ENCODE results near the gene COA1.

COA1 gene

DNA sequence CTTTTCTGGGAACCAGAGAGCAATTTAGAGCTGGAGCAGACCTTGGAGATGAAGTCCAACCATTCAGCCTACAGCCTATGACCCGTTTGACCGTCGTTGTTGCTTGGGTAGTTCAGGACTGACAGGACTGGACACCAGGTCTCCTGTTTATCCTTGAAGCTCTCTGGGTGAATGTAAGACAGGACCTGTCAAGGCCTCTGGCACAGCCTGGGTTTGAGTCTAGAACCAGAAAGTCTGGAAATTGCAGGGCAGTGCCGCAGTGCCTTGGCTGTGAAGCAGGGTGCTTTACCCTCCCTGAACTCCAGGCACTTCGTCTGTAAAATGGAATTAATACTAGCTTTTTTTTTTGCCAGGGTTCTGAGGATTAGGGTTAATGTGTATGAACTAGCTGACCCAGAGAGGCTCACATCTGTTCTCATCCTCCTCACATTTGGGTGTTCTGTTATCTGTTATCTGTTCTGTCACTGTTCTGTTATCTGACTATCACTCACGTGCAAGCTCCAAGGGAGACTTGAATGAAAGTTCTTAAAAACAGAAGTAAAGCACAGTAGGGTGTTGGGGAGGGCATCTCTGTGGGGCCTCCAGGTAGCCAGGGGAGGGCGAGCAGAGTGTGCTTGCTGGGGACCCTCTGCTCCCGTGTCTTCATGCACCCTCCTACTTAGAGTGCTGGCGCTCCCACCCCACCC, 39.0 kb upstream of the COA1 start:
- H3K27ac ChIP-seq (ENCODE audit: insufficient read depth, low read length, poor library complexity, severe bottlenecking): no peak overlapping the region
- no peaks in the 10 kb centered on the region for H3K9me3 ChIP-seq (ENCODE audit: control insufficient read depth, low read length)
- H3K36me3 ChIP-seq (ENCODE audit: control insufficient read depth, insufficient read depth, low read length): no peaks in the 10 kb centered on the region
- no peaks in the 10 kb centered on the region for H3K27me3 ChIP-seq (replicated peaks; ENCODE audit: control insufficient read depth, insufficient read depth, low read length, poor library complexity, severe bottlenecking)
- peaks cover 3% of the 10 kb centered on the region for H3K4me1 ChIP-seq (ENCODE audit: control insufficient read depth, insufficient read depth, low read length, poor library complexity, severe bottlenecking)
- no peak for DNase-seq
- H3K4me3 ChIP-seq (ENCODE audit: insufficient read depth, low read depth, low read length, poor library complexity, severe bottlenecking): no peak overlapping the region

DNA sequence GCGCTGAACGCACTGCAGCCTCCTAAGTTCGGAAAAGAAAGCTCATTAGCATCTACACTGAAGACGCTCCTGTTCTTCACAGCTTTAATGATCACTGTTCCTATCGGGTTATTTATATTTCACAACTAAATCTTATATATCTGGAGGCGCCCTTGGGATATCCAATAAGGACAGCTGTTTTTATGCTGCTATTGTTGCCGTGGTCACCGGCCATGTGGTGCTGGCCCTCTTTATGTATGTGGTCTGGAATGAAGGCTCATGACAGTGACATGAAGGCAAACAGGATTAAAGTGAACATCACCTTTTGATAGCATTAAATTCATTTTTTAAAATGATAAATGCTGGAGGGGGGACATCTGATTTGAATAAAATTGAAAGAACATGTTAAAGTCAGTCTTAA, 38.0 kb upstream of the COA1 start:
- no peak for DNase-seq
- Histone ChIP-seq H3K36me3 (ENCODE audit: control insufficient read depth, insufficient read depth, low read length) (no peaks in the 10 kb centered on the region), H3K27ac (ENCODE audit: insufficient read depth, low read length, poor library complexity, severe bottlenecking) (no peak overlapping the region), H3K4me1 (ENCODE audit: control insufficient read depth, insufficient read depth, low read length, poor library complexity, severe bottlenecking) (peaks cover 3% of the 10 kb centered on the region), H3K4me3 (ENCODE audit: insufficient read depth, low read depth, low read length, poor library complexity, severe bottlenecking) (no peak overlapping the region), H3K9me3 (ENCODE audit: control insufficient read depth, low read length) (no peaks in the 10 kb centered on the region), H3K27me3 (replicated peaks; ENCODE audit: control insufficient read depth, insufficient read depth, low read length, poor library complexity, severe bottlenecking) (no peaks in the 10 kb centered on the region)

DNA sequence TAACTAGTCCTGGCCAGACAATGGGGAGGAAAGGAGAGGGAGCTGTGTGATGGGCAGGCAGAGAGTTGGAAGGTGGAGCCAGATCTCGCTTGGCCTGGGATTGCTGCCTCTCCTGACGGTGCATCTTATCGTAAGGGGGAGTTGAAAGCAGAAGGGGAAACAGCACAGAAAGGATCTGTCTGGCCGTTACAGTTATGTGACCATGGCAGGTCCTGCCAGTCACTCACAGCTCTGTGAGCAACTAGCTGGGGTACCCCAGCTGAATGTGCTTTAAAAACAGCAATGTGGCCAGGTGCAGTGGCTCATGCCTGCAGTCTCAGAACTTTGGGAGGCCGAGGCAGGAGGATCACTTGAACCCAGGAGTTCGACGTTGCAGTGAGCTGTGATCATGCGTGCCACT, 37.2 kb upstream of the COA1 start:
- Histone ChIP-seq H3K4me1 (ENCODE audit: control insufficient read depth, insufficient read depth, low read length, poor library complexity, severe bottlenecking) (peaks cover 3% of the 10 kb centered on the region), H3K4me3 (ENCODE audit: insufficient read depth, low read depth, low read length, poor library complexity, severe bottlenecking) (no peak overlapping the region), H3K27me3 (replicated peaks; ENCODE audit: control insufficient read depth, insufficient read depth, low read length, poor library complexity, severe bottlenecking) (no peaks in the 10 kb centered on the region), H3K27ac (ENCODE audit: insufficient read depth, low read length, poor library complexity, severe bottlenecking) (no peak overlapping the region), H3K36me3 (ENCODE audit: control insufficient read depth, insufficient read depth, low read length) (no peaks in the 10 kb centered on the region), H3K9me3 (ENCODE audit: control insufficient read depth, low read length) (no peaks in the 10 kb centered on the region)
- no peak for DNase-seq

DNA sequence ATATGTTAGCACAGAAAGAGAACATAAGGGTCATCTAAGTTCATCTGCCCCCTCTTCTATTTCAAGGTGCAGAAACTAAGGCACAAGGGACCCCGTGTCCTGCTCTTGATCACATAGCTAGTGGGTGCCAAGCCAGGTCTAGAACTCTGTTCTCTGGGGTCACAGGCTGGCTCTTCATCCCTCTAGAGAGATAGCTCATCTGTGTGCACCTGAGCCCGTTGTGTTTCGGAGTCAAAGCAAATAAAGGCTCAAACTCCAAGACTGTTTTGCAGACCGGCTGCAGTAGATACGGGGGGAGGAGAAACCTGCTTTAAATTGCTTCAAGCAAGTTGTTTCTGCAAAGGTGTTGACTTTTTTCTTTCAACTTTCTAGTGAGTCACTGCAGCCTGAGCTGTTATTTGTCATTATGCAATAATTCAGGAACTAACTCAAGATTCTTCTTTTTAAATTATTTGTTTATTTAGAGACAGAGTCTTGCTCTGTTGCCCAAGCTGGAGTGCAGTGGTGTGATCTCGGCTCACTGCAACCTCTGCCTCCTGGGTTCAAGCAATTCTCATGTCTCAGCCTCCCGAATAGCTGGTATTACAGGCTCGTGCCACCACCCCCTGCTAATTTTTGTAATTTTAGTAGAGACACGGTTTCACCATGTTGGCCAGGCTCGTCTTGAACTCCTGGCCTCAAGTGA, 35.6 kb upstream of the COA1 start:
- no peak overlapping the region for H3K4me3 ChIP-seq (ENCODE audit: insufficient read depth, low read depth, low read length, poor library complexity, severe bottlenecking)
- no peaks in the 10 kb centered on the region for H3K36me3 ChIP-seq (ENCODE audit: control insufficient read depth, insufficient read depth, low read length)
- no peaks in the 10 kb centered on the region for H3K9me3 ChIP-seq (ENCODE audit: control insufficient read depth, low read length)
- DNase-seq: no peak
- H3K4me1 ChIP-seq (ENCODE audit: control insufficient read depth, insufficient read depth, low read length, poor library complexity, severe bottlenecking): peaks cover 3% of the 10 kb centered on the region
- no peak overlapping the region for H3K27ac ChIP-seq (ENCODE audit: insufficient read depth, low read length, poor library complexity, severe bottlenecking)
- H3K27me3 ChIP-seq (replicated peaks; ENCODE audit: control insufficient read depth, insufficient read depth, low read length, poor library complexity, severe bottlenecking): no peaks in the 10 kb centered on the region

DNA sequence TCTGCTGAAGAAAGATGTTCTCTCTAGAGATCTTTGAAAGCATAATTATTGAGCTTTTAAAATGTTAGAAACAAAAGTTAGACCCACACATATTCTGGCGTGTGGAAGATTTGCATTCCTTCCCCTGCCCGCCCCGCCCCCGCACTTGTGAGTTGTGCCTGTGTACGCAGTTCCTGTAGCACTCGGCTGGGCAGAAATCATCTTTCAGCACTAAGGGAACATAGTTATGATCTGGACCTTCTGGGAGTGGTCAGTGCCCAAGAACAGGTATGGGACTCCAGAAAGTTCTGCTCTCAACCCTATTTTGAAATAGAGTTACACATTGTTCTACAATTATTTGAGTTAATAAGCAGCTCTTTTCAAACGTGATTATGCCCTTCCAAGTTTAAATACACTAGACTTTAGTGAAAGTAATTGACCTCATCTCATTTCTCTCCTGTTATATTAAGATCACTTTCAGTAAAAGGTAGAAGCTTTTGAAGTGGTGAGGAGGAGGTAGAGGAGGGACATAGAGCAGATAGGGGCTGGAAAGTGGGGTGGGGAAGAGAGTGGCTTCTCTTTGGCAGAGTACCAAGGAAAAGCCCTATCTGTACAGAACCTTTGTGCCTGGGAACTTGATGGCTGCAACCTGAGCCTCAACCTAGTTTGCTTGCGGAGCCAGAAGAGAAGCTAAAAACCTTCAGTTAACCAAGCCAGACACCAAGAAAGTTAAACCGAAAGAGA, 34.9 kb upstream of the COA1 start:
- no peak for DNase-seq
- H3K4me1 ChIP-seq (ENCODE audit: control insufficient read depth, insufficient read depth, low read length, poor library complexity, severe bottlenecking): peaks cover 3% of the 10 kb centered on the region
- H3K27ac ChIP-seq (ENCODE audit: insufficient read depth, low read length, poor library complexity, severe bottlenecking): no peak overlapping the region
- H3K9me3 ChIP-seq (ENCODE audit: control insufficient read depth, low read length): no peaks in the 10 kb centered on the region
- no peaks in the 10 kb centered on the region for H3K27me3 ChIP-seq (replicated peaks; ENCODE audit: control insufficient read depth, insufficient read depth, low read length, poor library complexity, severe bottlenecking)
- no peaks in the 10 kb centered on the region for H3K36me3 ChIP-seq (ENCODE audit: control insufficient read depth, insufficient read depth, low read length)
- no peak overlapping the region for H3K4me3 ChIP-seq (ENCODE audit: insufficient read depth, low read depth, low read length, poor library complexity, severe bottlenecking)

DNA sequence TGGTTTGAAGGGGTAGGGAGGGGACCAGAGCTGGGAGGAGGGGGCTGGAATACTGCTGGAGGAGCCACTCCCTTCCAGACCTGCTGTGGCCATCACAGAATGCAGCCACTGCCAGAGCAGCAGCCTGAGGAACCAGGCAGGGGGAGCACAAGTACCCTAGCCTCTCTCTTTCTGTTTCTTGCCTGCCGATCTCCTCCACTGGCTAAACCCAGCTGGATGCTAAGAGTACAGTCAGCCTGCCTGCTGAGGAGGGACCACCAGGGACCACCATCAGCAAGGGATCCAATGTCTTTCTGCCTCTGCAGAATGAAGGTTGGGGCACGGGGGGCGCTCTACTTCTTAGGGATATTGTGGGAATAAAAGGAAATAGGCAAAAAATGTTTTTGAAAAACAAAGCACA, 33.9 kb upstream of the COA1 start:
- Histone ChIP-seq H3K27me3 (replicated peaks; ENCODE audit: control insufficient read depth, insufficient read depth, low read length, poor library complexity, severe bottlenecking) (no peaks in the 10 kb centered on the region), H3K27ac (ENCODE audit: insufficient read depth, low read length, poor library complexity, severe bottlenecking) (no peak overlapping the region), H3K9me3 (ENCODE audit: control insufficient read depth, low read length) (no peaks in the 10 kb centered on the region), H3K4me3 (ENCODE audit: insufficient read depth, low read depth, low read length, poor library complexity, severe bottlenecking) (no peak overlapping the region), H3K36me3 (ENCODE audit: control insufficient read depth, insufficient read depth, low read length) (no peaks in the 10 kb centered on the region), H3K4me1 (ENCODE audit: control insufficient read depth, insufficient read depth, low read length, poor library complexity, severe bottlenecking) (peaks cover 3% of the 10 kb centered on the region)
- no peak for DNase-seq

DNA sequence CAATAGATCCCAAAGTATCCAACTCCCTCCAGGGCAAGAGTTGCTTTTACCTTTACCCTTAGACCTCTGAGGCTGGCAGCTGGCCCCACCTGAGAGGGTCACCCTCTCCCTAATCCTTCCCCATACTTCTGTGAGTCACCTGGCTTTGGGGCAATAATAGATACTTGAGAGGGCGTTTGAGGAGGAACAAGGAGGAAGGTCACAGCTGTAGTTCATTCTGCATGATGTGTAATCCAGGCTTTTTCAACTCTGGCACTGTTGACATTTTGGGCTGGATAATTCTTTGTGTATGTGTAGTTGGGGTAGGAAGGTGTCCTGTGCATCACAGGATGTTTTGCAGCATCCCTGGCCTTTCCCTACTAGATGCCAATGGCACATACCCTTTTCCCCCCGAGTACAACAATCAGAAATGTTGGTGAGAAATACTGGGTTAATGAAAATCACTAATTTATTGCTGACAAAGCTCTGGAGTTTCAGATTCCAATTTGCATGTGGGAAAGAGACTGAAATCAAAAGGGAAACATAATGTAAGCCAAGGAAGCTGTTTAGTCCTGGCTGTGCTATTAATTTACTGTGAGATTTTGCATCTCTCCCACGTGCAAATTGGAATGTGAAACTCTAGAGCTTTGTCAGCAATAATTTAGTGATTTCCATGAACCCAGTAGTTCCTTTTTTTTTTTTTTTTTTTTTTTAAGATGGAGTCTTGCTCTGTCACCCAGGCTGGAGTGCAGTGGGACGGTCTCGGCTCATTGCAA, 32.8 kb upstream of the COA1 start:
- DNase-seq: no peak
- Histone ChIP-seq H3K36me3 (ENCODE audit: control insufficient read depth, insufficient read depth, low read length) (no peaks in the 10 kb centered on the region), H3K4me1 (ENCODE audit: control insufficient read depth, insufficient read depth, low read length, poor library complexity, severe bottlenecking) (peaks cover 7% of the 10 kb centered on the region), H3K27ac (ENCODE audit: insufficient read depth, low read length, poor library complexity, severe bottlenecking) (no peak overlapping the region), H3K9me3 (ENCODE audit: control insufficient read depth, low read length) (no peaks in the 10 kb centered on the region), H3K27me3 (replicated peaks; ENCODE audit: control insufficient read depth, insufficient read depth, low read length, poor library complexity, severe bottlenecking) (no peaks in the 10 kb centered on the region), H3K4me3 (ENCODE audit: insufficient read depth, low read depth, low read length, poor library complexity, severe bottlenecking) (no peak overlapping the region)

DNA sequence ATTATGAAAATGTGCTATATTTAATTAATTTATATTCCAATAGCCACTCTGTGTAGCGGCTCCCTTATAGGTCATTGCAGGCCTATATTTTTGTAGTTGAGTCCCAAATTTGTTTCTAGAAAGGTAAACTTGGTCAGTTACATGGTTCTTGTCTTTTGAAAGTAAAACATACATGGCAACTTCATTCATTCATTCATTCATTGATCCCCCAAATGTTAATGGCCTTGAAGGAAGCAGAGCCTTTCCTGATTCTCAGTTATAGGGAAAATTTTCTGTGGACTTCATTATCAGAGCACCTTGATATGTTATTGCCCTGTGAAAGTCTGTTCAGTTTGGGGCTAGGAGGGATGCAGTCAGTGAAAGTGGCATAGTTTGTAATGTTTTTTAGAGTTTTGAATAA, 32.1 kb upstream of the COA1 start:
- H3K27ac ChIP-seq (ENCODE audit: insufficient read depth, low read length, poor library complexity, severe bottlenecking): no peak overlapping the region
- H3K36me3 ChIP-seq (ENCODE audit: control insufficient read depth, insufficient read depth, low read length): no peaks in the 10 kb centered on the region
- DNase-seq: no peak
- no peaks in the 10 kb centered on the region for H3K27me3 ChIP-seq (replicated peaks; ENCODE audit: control insufficient read depth, insufficient read depth, low read length, poor library complexity, severe bottlenecking)
- H3K4me3 ChIP-seq (ENCODE audit: insufficient read depth, low read depth, low read length, poor library complexity, severe bottlenecking): no peak overlapping the region
- no peaks in the 10 kb centered on the region for H3K9me3 ChIP-seq (ENCODE audit: control insufficient read depth, low read length)
- peaks cover 7% of the 10 kb centered on the region for H3K4me1 ChIP-seq (ENCODE audit: control insufficient read depth, insufficient read depth, low read length, poor library complexity, severe bottlenecking)

DNA sequence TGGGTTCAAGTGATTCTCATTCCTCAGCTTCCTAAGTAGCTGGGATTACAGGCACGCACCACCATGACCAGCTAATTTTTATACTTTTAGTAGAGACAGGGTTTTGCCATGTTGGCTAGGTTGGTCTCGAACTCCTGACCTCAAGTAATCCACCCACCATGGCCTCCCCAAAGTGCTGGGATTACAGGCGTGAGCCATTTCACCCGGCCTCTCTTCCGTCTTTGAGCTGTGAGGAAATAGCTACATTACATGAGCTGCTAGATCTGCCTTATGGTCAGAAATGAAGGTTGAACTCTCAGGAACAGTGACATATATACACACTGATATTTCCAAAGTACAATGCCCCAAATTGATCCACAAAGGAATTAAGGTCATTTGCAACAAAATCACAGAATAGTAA, 31.5 kb upstream of the COA1 start:
- H3K4me1 ChIP-seq (ENCODE audit: control insufficient read depth, insufficient read depth, low read length, poor library complexity, severe bottlenecking): peaks cover 7% of the 10 kb centered on the region
- no peaks in the 10 kb centered on the region for H3K9me3 ChIP-seq (ENCODE audit: control insufficient read depth, low read length)
- H3K27me3 ChIP-seq (replicated peaks; ENCODE audit: control insufficient read depth, insufficient read depth, low read length, poor library complexity, severe bottlenecking): no peaks in the 10 kb centered on the region
- DNase-seq: no peak
- no peaks in the 10 kb centered on the region for H3K36me3 ChIP-seq (ENCODE audit: control insufficient read depth, insufficient read depth, low read length)
- no peak overlapping the region for H3K4me3 ChIP-seq (ENCODE audit: insufficient read depth, low read depth, low read length, poor library complexity, severe bottlenecking)
- H3K27ac ChIP-seq (ENCODE audit: insufficient read depth, low read length, poor library complexity, severe bottlenecking): no peak overlapping the region
